Osteocyte (in vitro differentiated cells): ENCODE results near the gene ZIC4. TPM values are rescaled to one million over a fixed set of nuclear protein-coding genes. Genes with fewer than 3 reads are reported as not detected.

Experiments
- DNase-seq: peaks from one replicate; pipeline ENCODE4 v3.0.0; 2021; ENCODE audit warnings: mixed read lengths; ENCODE audit not compliant: unreplicated experiment; ENCODE audit errors: extremely low spot score
- H3K27ac Mint-ChIP-seq: one replicate; pipeline ENCODE4 v1.8.0; 2021; ENCODE audit warnings: mild to moderate bottlenecking, mixed read lengths; ENCODE audit not compliant: unreplicated experiment
- H3K27me3 Mint-ChIP-seq: one replicate; pipeline ENCODE4 v1.8.0; 2021; ENCODE audit warnings: mixed read lengths; ENCODE audit not compliant: unreplicated experiment
- H3K36me3 Mint-ChIP-seq: one replicate; pipeline ENCODE4 v1.8.0; 2021; ENCODE audit warnings: mixed read lengths; ENCODE audit not compliant: unreplicated experiment
- H3K4me1 Mint-ChIP-seq: one replicate; pipeline ENCODE4 v1.8.0; 2021; ENCODE audit warnings: mixed read lengths; ENCODE audit not compliant: unreplicated experiment
- H3K4me3 Mint-ChIP-seq: one replicate; pipeline ENCODE4 v1.8.0; 2021; ENCODE audit warnings: mild to moderate bottlenecking, moderate library complexity, mixed read lengths; ENCODE audit not compliant: unreplicated experiment
- H3K9me3 Mint-ChIP-seq: one replicate; pipeline ENCODE4 v1.8.0; 2021; ENCODE audit warnings: mixed read lengths; ENCODE audit not compliant: unreplicated experiment
- CTCF ChIP-seq: fragments of 200-600 bp; sonication (generic); IDR thresholded peaks from 2 replicates; pipeline ENCODE4 v1.5.0; 2021; ENCODE audit warnings: antibody characterized with exemption, mild to moderate bottlenecking, moderate library complexity
- total RNA-seq: library from RNA; stranded (reverse); gene quantifications from 2 replicates; pipeline ENCODE4 v1.2.1, GENCODE V29; 2021

Gene ZIC4
- total RNA-seq, 1 donor from 2014 or later = 8.8 TPM

GRCh38 chr3:147401421-147401820, 4.9 kb downstream of the ZIC4 start:
- DNase-seq = no peak
- no peak for TF ChIP-seq CTCF
- H3K36me3 Mint-ChIP-seq = peaks cover 13% of the 10 kb centered on the region
- H3K27me3 Mint-ChIP-seq = no peaks in the 10 kb centered on the region
- no peak overlapping the region for H3K27ac Mint-ChIP-seq
- no peaks in the 10 kb centered on the region for H3K9me3 Mint-ChIP-seq
- H3K4me3 Mint-ChIP-seq = no peak overlapping the region
- H3K4me1 Mint-ChIP-seq = peaks cover 81% of the 10 kb centered on the region

GRCh38 chr3:147400999-147401398, 5.3 kb downstream of the ZIC4 start:
- no peak for TF ChIP-seq CTCF
- peaks cover 76% of the 10 kb centered on the region for H3K4me1 Mint-ChIP-seq
- no peaks in the 10 kb centered on the region for H3K9me3 Mint-ChIP-seq
- H3K27me3 Mint-ChIP-seq = no peaks in the 10 kb centered on the region
- DNase-seq = no peak
- H3K27ac Mint-ChIP-seq = no peak overlapping the region
- peaks cover 13% of the 10 kb centered on the region for H3K36me3 Mint-ChIP-seq
- no peak overlapping the region for H3K4me3 Mint-ChIP-seq

GRCh38 chr3:147400111-147400510, 6.2 kb downstream of the ZIC4 start:
- DNase-seq = no peak
- H3K27me3 Mint-ChIP-seq = no peaks in the 10 kb centered on the region
- H3K27ac Mint-ChIP-seq = no peak overlapping the region
- H3K9me3 Mint-ChIP-seq = no peaks in the 10 kb centered on the region
- peaks cover 79% of the 10 kb centered on the region for H3K4me1 Mint-ChIP-seq
- H3K4me3 Mint-ChIP-seq = no peak overlapping the region
- no peak for TF ChIP-seq CTCF
- peaks cover 13% of the 10 kb centered on the region for H3K36me3 Mint-ChIP-seq

GRCh38 chr3:147398813-147399534, 7.4 kb downstream of the ZIC4 start:
- no peaks in the 10 kb centered on the region for H3K9me3 Mint-ChIP-seq
- peak overlapping the region; percentile 60 for H3K4me3 Mint-ChIP-seq
- H3K36me3 Mint-ChIP-seq = peaks cover 13% of the 10 kb centered on the region
- no peak for DNase-seq
- H3K4me1 Mint-ChIP-seq = peaks cover 79% of the 10 kb centered on the region
- H3K27me3 Mint-ChIP-seq = no peaks in the 10 kb centered on the region
- peak overlapping the region; percentile 89 for H3K27ac Mint-ChIP-seq
- peak; percentile 11 for TF ChIP-seq CTCF

GRCh38 chr3:147397875-147398812, 8.2 kb downstream of the ZIC4 start:
- H3K4me3 Mint-ChIP-seq = peak overlapping the region; percentile 60
- H3K4me1 Mint-ChIP-seq = peaks cover 71% of the 10 kb centered on the region

More at GRCh38 chr3:147397875-147398812, 8.2 kb downstream of the ZIC4 start:
- peak overlapping the region; percentile 89 for H3K27ac Mint-ChIP-seq
- H3K36me3 Mint-ChIP-seq = peaks cover 13% of the 10 kb centered on the region
- DNase-seq = no peak
- no peaks in the 10 kb centered on the region for H3K27me3 Mint-ChIP-seq
- no peaks in the 10 kb centered on the region for H3K9me3 Mint-ChIP-seq
- TF ChIP-seq CTCF = no peak
